Endothelial cell of umbilical vein (primary cell): Measurements from ENCODE around the gene GNB1L. TPM values are rescaled to one million over a fixed set of nuclear protein-coding genes. Genes with fewer than 3 reads are reported as not detected.

Source experiments
- BruUV-seq: library from RNA; stranded (reverse); fragments of 400-500 nt; replicated peaks from 2 replicates; lab custom pipeline; 2021; lab: Mats Ljungman, UMichigan
- CTCF ChIA-PET: fragments of 300-600, 350-600 bp; sonication (Branson Sonifier 250); formaldehyde crosslinking; loops from one replicate; lab custom pipeline; 2021; ENCODE audit warnings: antibody characterized with exemption, inconsistent platforms; lab: Charles Lee
- POLR2A ChIA-PET: fragments of 300-600, 350-600 bp; sonication (Branson Sonifier 250); formaldehyde crosslinking; loops from one replicate; lab custom pipeline; 2021; ENCODE audit warnings: antibody characterized with exemption, inconsistent platforms; lab: Charles Lee
- DNase-seq: peaks from one replicate; pipeline ENCODE4 v3.0.0-alpha.2; 2011; ENCODE audit warnings: low read depth, low spot score
- FAIRE-seq: peaks from 2 replicates; lab custom pipeline; 2011; peaks lifted over from hg19 to GRCh38; lab: Jason Lieb, UNC
- H2AFZ ChIP-seq: 2 replicates; pipeline ENCODE4 v1.6.0; 2012; ENCODE audit warnings: low read depth, low read length, control low read depth, inconsistent platforms
- H3K27ac ChIP-seq: 2 replicates; pipeline ENCODE4 v1.5.1; 2011; ENCODE audit warnings: low read depth, mild to moderate bottlenecking, control low read depth, low read length, moderate library complexity; ENCODE audit not compliant: insufficient read depth
- H3K27me3 ChIP-seq, 2 experiments: 2 replicates each; pipeline versions ENCODE4 v1.6.0 to v1.6.1; 2011; ENCODE audit warnings: low read length in 2 of 2, mixed read lengths in 1 of 2; ENCODE audit not compliant: control insufficient read depth in 2 of 2, insufficient read depth in 2 of 2
- H3K36me3 ChIP-seq, 2 experiments: 2 replicates in 1 of 2; 3 replicates in 1 of 2; pipeline ENCODE4 v1.5.1; 2011; ENCODE audit warnings: low read length in 2 of 2, mild to moderate bottlenecking in 1 of 2, moderate library complexity in 1 of 2; ENCODE audit not compliant: control insufficient read depth in 2 of 2, insufficient read depth in 2 of 2; ENCODE audit errors: extremely low read depth in 1 of 2
- H3K4me1 ChIP-seq: 3 replicates; pipeline ENCODE4 v1.5.1; 2011; ENCODE audit warnings: mild to moderate bottlenecking, low read length; ENCODE audit not compliant: control insufficient read depth, insufficient read depth; ENCODE audit errors: extremely low read depth
- H3K4me2 ChIP-seq: 2 replicates; pipeline ENCODE4 v1.6.1; 2011; ENCODE audit warnings: low read length, control low read depth, mixed read lengths; ENCODE audit not compliant: insufficient read depth
- H3K4me3 ChIP-seq, 3 experiments: fragments of 200-600 bp in 1 of 3; sonication (generic), shearing (Covaris generic) in 1 of 3; replicated peaks in 1 of 3; 2 replicates each; pipeline ENCODE4 v1.5.1; 2011 to 2016; ENCODE audit warnings: control low read depth in 3 of 3, low read length in 3 of 3, mild to moderate bottlenecking in 2 of 3, inconsistent platforms in 1 of 3, low read depth in 1 of 3, moderate library complexity in 1 of 3; ENCODE audit not compliant: insufficient read depth in 1 of 3
- H3K79me2 ChIP-seq: 2 replicates; pipeline ENCODE4 v1.6.0; 2012; ENCODE audit warnings: low read length, inconsistent platforms; ENCODE audit not compliant: control insufficient read depth, insufficient read depth
- H3K9ac ChIP-seq: replicated peaks from 2 replicates; pipeline ENCODE3; 2011; ENCODE audit warnings: low read length, control low read depth; ENCODE audit not compliant: insufficient read depth; ENCODE audit errors: extremely low read depth
- H3K9me1 ChIP-seq: replicated peaks from 3 replicates; pipeline ENCODE4 v1.6.0; 2011; ENCODE audit warnings: mild to moderate bottlenecking, low read length; ENCODE audit not compliant: control insufficient read depth, insufficient read depth; ENCODE audit errors: extremely low read depth
- H3K9me3 ChIP-seq: replicated peaks from 2 replicates; pipeline ENCODE4 v1.5.1; 2012; ENCODE audit warnings: low read length, inconsistent platforms; ENCODE audit not compliant: control insufficient read depth, insufficient read depth
- H4K20me1 ChIP-seq: replicated peaks from 2 replicates; pipeline ENCODE3; 2011; ENCODE audit warnings: mild to moderate bottlenecking, low read length; ENCODE audit not compliant: control insufficient read depth, insufficient read depth; ENCODE audit errors: extremely low read depth
- CTCF ChIP-seq, 2 donors: IDR thresholded peaks; 1 replicate in 1 of 2; 2 replicates in 1 of 2; pipeline ENCODE4 v1.5.1; 2011; ENCODE audit warnings: low read length in 2 of 2, mild to moderate bottlenecking in 2 of 2, moderate library complexity in 2 of 2, control low read depth in 1 of 2, inconsistent platforms in 1 of 2, low read depth in 1 of 2; ENCODE audit not compliant: insufficient read depth in 1 of 2; ENCODE audit errors: extremely low read depth in 1 of 2
- EZH2 ChIP-seq: IDR thresholded peaks from 2 replicates; pipeline ENCODE4 v1.6.1; 2012; ENCODE audit warnings: borderline replicate concordance, low read depth, mild to moderate bottlenecking, moderate library complexity, low read length, inconsistent platforms; ENCODE audit not compliant: severe bottlenecking
- FOS ChIP-seq: IDR thresholded peaks from 2 replicates; pipeline ENCODE4 v1.6.1; 2011; ENCODE audit warnings: mild to moderate bottlenecking, low read length, moderate library complexity, borderline replicate concordance; ENCODE audit not compliant: insufficient read depth
- GATA2 ChIP-seq: IDR thresholded peaks from 2 replicates; pipeline ENCODE4 v1.7.0; 2011; ENCODE audit warnings: low read depth, mild to moderate bottlenecking, moderate library complexity, mixed read lengths, low read length; ENCODE audit not compliant: insufficient read length, insufficient read depth
- JUN ChIP-seq: IDR thresholded peaks from 2 replicates; pipeline ENCODE4 v1.6.1; 2011; ENCODE audit warnings: borderline replicate concordance, low read depth; ENCODE audit not compliant: insufficient read length, insufficient read depth
- MYC ChIP-seq: IDR thresholded peaks from one replicate; pipeline ENCODE4 v1.6.1; 2011; ENCODE audit warnings: mild to moderate bottlenecking, low read depth, low read length
- POLR2A ChIP-seq: IDR thresholded peaks from 2 replicates; pipeline ENCODE4 v1.6.1; 2012; ENCODE audit warnings: low read depth, mild to moderate bottlenecking, control low read depth, low read length
- POLR2AphosphoS5 ChIP-seq: IDR thresholded peaks from 2 replicates; pipeline ENCODE4 v1.6.1; 2012; ENCODE audit warnings: low read depth, mild to moderate bottlenecking, control low read depth, low read length, moderate library complexity; ENCODE audit not compliant: insufficient read depth
- dilution Hi-C: fragments of 300-500 bp; cut with MboI; formaldehyde crosslinking; loops from one replicate; pipeline ENCODE4 v1.15.0; 2019; ENCODE audit warnings: low sequenced_read_pairs; ENCODE audit not compliant: extremely low pct_ligation_motif_present
- intact Hi-C: fragments of 100-400 bp; cut with micrococcal nuclease; formaldehyde crosslinking; loops from one replicate; pipeline ENCODE4 v1.10.0; 2022
- polyA plus RNA-seq, 4 experiments: library from polyadenylated mRNA; depleted of rRNA in 3 of 4; stranded (reverse) in 3 of 4; unstranded in 1 of 4; fragments of >200 nt; gene quantifications; 2 replicates each; pipeline versions ENCODE4 v1.2.1 to v1.2.3, GENCODE V29; 2011 to 2012; ENCODE audit warnings: missing spikeins in 1 of 4
- total RNA-seq: library from RNA; stranded (reverse); gene quantifications from 2 replicates; pipeline ENCODE4 v1.2.3, GENCODE V29; 2021
- TF ChIP-seq, protein P1 (sequence below): IDR thresholded peaks from 2 replicates; pipeline ENCODE4 v1.6.1; 2011; ENCODE audit not compliant: insufficient read depth, insufficient read length

The GNB1L gene
- total and polyA plus RNA-seq, 2 donors (not counting 3 experiments of a cell fraction or from before 2014, with no cell fraction given), result 5.4 to 5.9 TPM

- intact Hi-C loops, result no loop called here
- H3K79me2 ChIP-seq, result no peaks in the 10 kb centered on the region
- no peak overlapping the region for H3K4me3 ChIP-seq
- H3K9me1 ChIP-seq, result no peaks in the 10 kb centered on the region
- ChIA-PET CTCF (interaction anchor here (2.3 kb wide), 1 partner anchor 139 kb away, joined by 12 read pairs; no protein-coding TSS in a partner anchor), POLR2A (interaction anchor here (0.6 kb wide), 1 partner anchor 71 kb away, joined by 5 read pairs; no protein-coding TSS in a partner anchor)
- H3K27ac ChIP-seq, result no peak overlapping the region
- H3K9me3 ChIP-seq, result no peaks in the 10 kb centered on the region
- BruUV-seq, result no TSS peak
- H3K27me3 ChIP-seq, result no peaks in the 10 kb centered on the region
- FAIRE-seq (no peak), DNase-seq (no peak)
- H4K20me1 ChIP-seq, result no peaks in the 10 kb centered on the region
- H3K4me2 ChIP-seq, result no peak overlapping the region
- TF ChIP-seq MYC (no peak), JUN (no peak), FOS (no peak), CTCF (IDR thresholded peaks at IDR 0.05; ENCODE audit: extremely low read depth in 1 of 2, insufficient read depth in 1 of 2, low read depth in 1 of 2, low read length in 2 of 2) (no peak), POLR2A (no peak), POLR2AphosphoS5 (no peak), GATA2 (no peak), EZH2 (no peak)
- TF ChIP-seq, protein P1, sequence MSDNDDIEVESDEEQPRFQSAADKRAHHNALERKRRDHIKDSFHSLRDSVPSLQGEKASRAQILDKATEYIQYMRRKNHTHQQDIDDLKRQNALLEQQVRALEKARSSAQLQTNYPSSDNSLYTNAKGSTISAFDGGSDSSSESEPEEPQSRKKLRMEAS, result no peak
- H3K9ac ChIP-seq, result no peak overlapping the region
- no peaks in the 10 kb centered on the region for H3K36me3 ChIP-seq
- H3K4me1 ChIP-seq, result peaks cover under 1% of the 10 kb centered on the region
- dilution Hi-C loops, result no loop called here
- no peak overlapping the region for H2AFZ ChIP-seq
Measured at GRCh38 chr22:19868773-19869471, 14.2 kb upstream of the GNB1L start.
